Fibroblast of lung (primary cell): ENCODE results near the gene GARNL3. TPM values are rescaled to one million over a fixed set of nuclear protein-coding genes. Genes with fewer than 3 reads are reported as not detected.

Experiments used
- DNase-seq, 2 donors: peaks; one replicate each; pipeline versions ENCODE4 v3.0.0 to v3.0.0-alpha.2; 2010; ENCODE audit warnings: low read depth in 2 of 2
- H2AFZ ChIP-seq: 2 replicates; pipeline ENCODE4 v1.5.1; 2012; ENCODE audit warnings: low read length, control low read depth, inconsistent platforms
- H3K27ac ChIP-seq: 2 replicates; pipeline ENCODE4 v1.5.1; 2011; ENCODE audit warnings: low read length, control low read depth; ENCODE audit not compliant: insufficient read depth
- H3K27me3 ChIP-seq: 2 replicates; pipeline ENCODE4 v1.5.1; 2011; ENCODE audit warnings: mild to moderate bottlenecking, low read length; ENCODE audit not compliant: control insufficient read depth, insufficient read depth
- H3K36me3 ChIP-seq: 2 replicates; pipeline ENCODE4 v1.5.1; 2011; ENCODE audit warnings: low read length; ENCODE audit not compliant: control insufficient read depth, insufficient read depth
- H3K4me1 ChIP-seq: 2 replicates; pipeline ENCODE4 v1.5.1; 2011; ENCODE audit warnings: low read length; ENCODE audit not compliant: control insufficient read depth, insufficient read depth; ENCODE audit errors: extremely low read depth
- H3K4me2 ChIP-seq: 2 replicates; pipeline ENCODE4 v1.5.1; 2011; ENCODE audit warnings: low read length, control low read depth; ENCODE audit not compliant: insufficient read depth; ENCODE audit errors: extremely low read depth
- H3K4me3 ChIP-seq, 4 experiments: fragments of 200-600 bp in 1 of 4; sonication (generic) in 1 of 4; replicated peaks in 1 of 4; 2 replicates each; pipeline ENCODE4 v1.5.1; 2011 to 2016; ENCODE audit warnings: low read length in 4 of 4, low read depth in 3 of 4, mild to moderate bottlenecking in 3 of 4, control low read depth in 2 of 4, inconsistent platforms in 1 of 4, mixed read lengths in 1 of 4; ENCODE audit not compliant: insufficient read depth in 1 of 4; ENCODE audit errors: control extremely low read depth in 1 of 4
- H3K79me2 ChIP-seq: 2 replicates; pipeline ENCODE4 v1.5.1; 2012; ENCODE audit warnings: mild to moderate bottlenecking, low read length, inconsistent platforms; ENCODE audit not compliant: control insufficient read depth, insufficient read depth
- H3K9ac ChIP-seq: 2 replicates; pipeline ENCODE4 v1.5.1; 2011; ENCODE audit warnings: mild to moderate bottlenecking, low read length, control low read depth; ENCODE audit not compliant: insufficient read depth
- H3K9me3 ChIP-seq: 2 replicates; pipeline ENCODE4 v1.5.1; 2012; ENCODE audit warnings: low read depth, low read length; ENCODE audit not compliant: control insufficient read depth, insufficient read depth
- H4K20me1 ChIP-seq: 2 replicates; pipeline ENCODE4 v1.5.1; 2011; ENCODE audit warnings: low read length; ENCODE audit not compliant: control insufficient read depth, insufficient read depth; ENCODE audit errors: extremely low read depth
- EZH2 ChIP-seq: IDR thresholded peaks from 2 replicates; pipeline ENCODE4 v1.5.1; 2012; ENCODE audit warnings: low read length, control low read depth, mild to moderate bottlenecking; ENCODE audit errors: missing control alignments
- polyA plus RNA-seq, 2 donors: library from polyadenylated mRNA; depleted of rRNA in 1 of 2; stranded (reverse) in 1 of 2; unstranded in 1 of 2; fragments of >200 nt; gene quantifications; 2 replicates each; pipeline ENCODE4 v1.2.1, GENCODE V29; 2011 to 2012; ENCODE audit warnings: missing spikeins in 1 of 2
- total RNA-seq: library from RNA; depleted of rRNA; stranded (reverse); fragments of >200 nt; gene quantifications from 2 replicates; pipeline ENCODE4 v1.2.1, GENCODE V29; 2014
- TF ChIP-seq, protein P1 (sequence below), 2 donors: IDR thresholded peaks in 1 of 2; conservative IDR thresholded peaks in 1 of 2; 1 replicate in 1 of 2; 2 replicates in 1 of 2; pipeline ENCODE4 v1.5.1; 2011 to 2012; ENCODE audit warnings: low read length in 2 of 2, control low read depth in 1 of 2, inconsistent platforms in 1 of 2, low read depth in 1 of 2, mild to moderate bottlenecking in 1 of 2

Gene GARNL3
- total and polyA plus RNA-seq, 2 donors (not counting 1 experiment from before 2014, with no cell fraction given) = 1.5 to 6.4 TPM

DNA sequence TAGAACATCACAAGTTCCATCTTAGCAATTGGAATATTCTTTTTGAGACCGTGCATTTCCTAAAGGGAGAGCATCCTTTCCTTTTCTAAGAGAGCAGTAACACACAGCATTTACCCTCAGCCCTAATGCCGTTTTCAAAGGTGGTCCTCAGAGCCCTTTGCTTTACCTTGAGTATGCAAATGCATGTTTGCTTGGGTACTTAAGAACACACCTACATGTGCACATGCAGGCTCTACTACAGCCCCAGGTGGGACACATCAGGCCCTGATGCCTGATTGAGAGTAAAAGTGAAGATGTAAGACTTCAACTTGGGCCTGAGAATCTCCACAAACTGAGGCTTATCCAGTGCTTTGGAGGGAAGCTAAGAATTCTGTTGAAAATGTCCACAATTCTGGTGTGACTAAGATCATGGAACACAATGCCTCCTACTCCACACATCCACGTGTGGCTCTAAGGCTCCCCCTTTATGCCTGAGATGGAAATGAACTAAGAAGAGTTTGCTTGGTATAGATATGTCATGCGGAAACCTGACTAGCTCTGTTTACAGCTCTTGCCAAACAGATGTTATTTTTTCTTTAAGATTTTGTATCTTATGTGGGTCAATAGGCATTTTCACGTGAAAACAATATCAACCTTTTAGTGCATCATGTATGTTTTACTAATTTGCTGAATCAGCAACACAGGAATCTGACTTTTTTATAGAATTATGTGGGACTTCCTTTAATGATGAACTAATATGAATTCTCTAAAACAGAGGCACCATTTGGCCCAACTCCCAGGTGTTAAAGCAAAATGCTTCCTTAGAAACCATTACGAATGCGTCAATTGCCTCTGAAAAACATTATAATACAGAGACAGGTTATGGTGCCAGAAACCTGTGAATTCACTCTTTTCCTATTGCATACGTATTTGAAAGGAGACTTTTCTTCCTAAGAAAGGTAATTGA, 83.5 kb downstream of the GARNL3 start:
- no peak overlapping the region for H3K4me3 ChIP-seq
- H3K27ac ChIP-seq = no peak overlapping the region
- no peaks in the 10 kb centered on the region for H3K9me3 ChIP-seq
- no peak overlapping the region for H3K4me2 ChIP-seq
- no peaks in the 10 kb centered on the region for H3K4me1 ChIP-seq
- no peak for TF ChIP-seq EZH2
- TF ChIP-seq, protein P1, sequence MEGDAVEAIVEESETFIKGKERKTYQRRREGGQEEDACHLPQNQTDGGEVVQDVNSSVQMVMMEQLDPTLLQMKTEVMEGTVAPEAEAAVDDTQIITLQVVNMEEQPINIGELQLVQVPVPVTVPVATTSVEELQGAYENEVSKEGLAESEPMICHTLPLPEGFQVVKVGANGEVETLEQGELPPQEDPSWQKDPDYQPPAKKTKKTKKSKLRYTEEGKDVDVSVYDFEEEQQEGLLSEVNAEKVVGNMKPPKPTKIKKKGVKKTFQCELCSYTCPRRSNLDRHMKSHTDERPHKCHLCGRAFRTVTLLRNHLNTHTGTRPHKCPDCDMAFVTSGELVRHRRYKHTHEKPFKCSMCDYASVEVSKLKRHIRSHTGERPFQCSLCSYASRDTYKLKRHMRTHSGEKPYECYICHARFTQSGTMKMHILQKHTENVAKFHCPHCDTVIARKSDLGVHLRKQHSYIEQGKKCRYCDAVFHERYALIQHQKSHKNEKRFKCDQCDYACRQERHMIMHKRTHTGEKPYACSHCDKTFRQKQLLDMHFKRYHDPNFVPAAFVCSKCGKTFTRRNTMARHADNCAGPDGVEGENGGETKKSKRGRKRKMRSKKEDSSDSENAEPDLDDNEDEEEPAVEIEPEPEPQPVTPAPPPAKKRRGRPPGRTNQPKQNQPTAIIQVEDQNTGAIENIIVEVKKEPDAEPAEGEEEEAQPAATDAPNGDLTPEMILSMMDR (conservative IDR thresholded peaks at IDR 0.05 in 1 of 2, IDR thresholded peaks at IDR 0.05 in 1 of 2; ENCODE audit: low read depth in 1 of 2, low read length in 2 of 2) = peak; percentile 71 to 79
- H3K9ac ChIP-seq = no peak overlapping the region
- no peak overlapping the region for H2AFZ ChIP-seq
- DNase-seq = peak; percentile 35 to 81
- H3K36me3 ChIP-seq = no peaks in the 10 kb centered on the region
- H4K20me1 ChIP-seq = no peaks in the 10 kb centered on the region
- H3K79me2 ChIP-seq = no peaks in the 10 kb centered on the region
- no peaks in the 10 kb centered on the region for H3K27me3 ChIP-seq

DNA sequence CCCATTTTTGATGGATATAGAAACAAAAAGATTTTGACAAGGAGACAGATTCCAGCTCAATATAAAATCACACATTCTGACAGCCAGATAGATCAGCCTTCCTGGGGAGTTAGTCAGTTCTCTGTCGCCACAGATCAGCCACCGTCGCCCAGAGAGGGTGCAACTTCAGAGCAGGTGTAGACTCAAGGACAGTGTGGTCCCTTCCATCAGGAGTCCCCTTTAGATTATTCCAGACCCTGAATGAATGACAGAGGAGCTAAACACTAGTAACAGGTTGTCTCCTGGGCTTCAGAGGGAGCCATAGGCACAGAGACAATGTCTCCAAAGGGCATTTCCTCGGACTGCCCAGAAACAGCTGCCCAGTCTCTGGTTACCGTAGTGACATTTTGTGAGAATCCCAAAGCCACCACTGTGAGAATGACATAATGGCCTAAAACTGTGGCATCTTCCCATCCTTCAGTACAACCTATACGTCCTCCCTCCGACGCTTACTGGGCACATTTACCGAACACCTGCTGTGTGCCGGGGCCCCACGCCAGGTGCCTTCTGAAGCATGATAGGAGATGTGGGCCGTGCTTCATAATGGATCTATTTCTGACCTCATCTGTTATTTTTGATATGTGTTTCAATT, 85.0 kb downstream of the GARNL3 start:
- no peaks in the 10 kb centered on the region for H3K9me3 ChIP-seq
- no peak overlapping the region for H3K4me3 ChIP-seq
- no peaks in the 10 kb centered on the region for H3K79me2 ChIP-seq
- TF ChIP-seq EZH2 = no peak
- TF ChIP-seq, protein P1 (conservative IDR thresholded peaks at IDR 0.05 in 1 of 2, IDR thresholded peaks at IDR 0.05 in 1 of 2; ENCODE audit: low read depth in 1 of 2, low read length in 2 of 2) = no peak
- no peaks in the 10 kb centered on the region for H4K20me1 ChIP-seq
- no peak overlapping the region for H2AFZ ChIP-seq
- no peaks in the 10 kb centered on the region for H3K36me3 ChIP-seq
- no peaks in the 10 kb centered on the region for H3K4me1 ChIP-seq
- H3K27ac ChIP-seq = no peak overlapping the region
- no peak overlapping the region for H3K4me2 ChIP-seq
- no peak overlapping the region for H3K9ac ChIP-seq
- no peaks in the 10 kb centered on the region for H3K27me3 ChIP-seq
- DNase-seq = no peak
